Left lung (tissue), 10 donors: ENCODE data around the gene RAPGEF5. TPM values are rescaled to one million over a fixed set of nuclear protein-coding genes. Genes with fewer than 3 reads are reported as not detected.

ENCODE experiments used
- ATAC-seq: fragments of 200-7000 bp; cut with Tn5 transposase; one replicate; pipeline ENCODE4 v1.9.1; 2020; ENCODE audit warnings: moderate library complexity
- DNase-seq, 4 donors: peaks; one replicate each; pipeline ENCODE4 v3.0.0-alpha.2; 2013 to 2020
- H3K27ac ChIP-seq, 2 donors: fragments of 200-600 bp; sonication (generic) in 1 of 2; one replicate each; pipeline versions ENCODE4 v1.5.0 to v1.8.0; 2020 to 2021
- H3K27me3 ChIP-seq, 2 donors: fragments of 200-600 bp; sonication (generic) in 1 of 2; one replicate each; pipeline versions ENCODE4 v1.5.0 to v1.8.0; 2020 to 2021
- H3K36me3 ChIP-seq, 2 donors: fragments of 200-600 bp; sonication (generic) in 1 of 2; one replicate each; pipeline versions ENCODE4 v1.5.0 to v1.8.0; 2020 to 2021
- H3K4me1 ChIP-seq, 2 donors: fragments of 200-600 bp; one replicate each; pipeline ENCODE4 v1.8.0; 2021
- H3K4me3 ChIP-seq, 2 donors: fragments of 200-600 bp; sonication (generic) in 1 of 2; one replicate each; pipeline versions ENCODE4 v1.5.0 to v1.8.0; 2020 to 2021; ENCODE audit warnings: mild to moderate bottlenecking in 1 of 2
- H3K9me3 ChIP-seq, 2 donors: fragments of 200-600 bp; sonication (generic) in 1 of 2; one replicate each; pipeline versions ENCODE4 v1.5.0 to v1.8.0; 2020 to 2021
- intact Hi-C, 2 donors: fragments of 100-400 bp; cut with DNase I; formaldehyde crosslinking; loops; one replicate each; pipeline versions ENCODE4 v1.11.2 to v1.14.2; 2022
- polyA plus RNA-seq, 6 donors: library from polyadenylated mRNA; unstranded; fragments of 120-200 nt; gene quantifications; one replicate each; pipeline ENCODE4 v1.2.1, GENCODE V29; 2013; ENCODE audit not compliant: insufficient read length in 6 of 6
- total RNA-seq, 2 donors: library from RNA; stranded (reverse); fragmentation: NEBNext Ultra II Directional; extraction: Animal tissue kit (Norgen Biotek cat#: 25700); gene quantifications; one replicate each; pipeline ENCODE4 v1.2.1, GENCODE V29; 2021
- TF ChIP-seq, protein P1 (sequence below), 2 donors: fragments of 200-600 bp; sonication (generic) in 1 of 2; IDR thresholded peaks; one replicate each; pipeline versions ENCODE4 v1.5.0 to v1.8.0; 2021; ENCODE audit warnings: antibody characterized with exemption in 2 of 2
- donor health status: DM: no; HTN: yes; CAD: no.
- donor health status: DM: no; HTN: no; CAD: no.

RAPGEF5 gene
- total and polyA plus RNA-seq, 8 donors = 44.2 to 98.7 (median 81.7) TPM

DNA sequence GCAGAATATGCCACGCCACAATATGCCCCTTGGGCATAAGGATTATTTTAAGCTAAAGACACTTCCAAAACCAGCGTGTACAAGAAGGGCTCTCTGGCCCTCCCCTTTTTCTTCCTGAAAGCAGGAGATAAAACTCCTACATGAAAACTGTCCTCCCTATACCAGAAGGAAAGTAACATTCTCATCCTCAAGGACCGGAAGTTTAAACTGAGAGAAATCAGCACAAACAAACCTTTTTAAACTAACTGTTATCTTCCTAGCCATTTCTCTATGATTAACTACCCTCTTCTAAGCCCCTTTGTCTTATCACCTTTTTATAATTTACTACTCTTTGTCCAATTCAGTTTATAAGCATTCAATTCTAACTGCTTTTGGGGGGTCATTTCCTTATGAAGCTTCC lies 16.4 kb upstream of the RAPGEF5 start:
- DNase-seq (no peak), ATAC-seq (no peak)
- H3K27ac ChIP-seq = no peak overlapping the region
- H3K9me3 ChIP-seq = no peaks in the 10 kb centered on the region
- no peaks in the 10 kb centered on the region for H3K36me3 ChIP-seq
- H3K4me1 ChIP-seq = no peaks in the 10 kb centered on the region
- TF ChIP-seq, protein P1, sequence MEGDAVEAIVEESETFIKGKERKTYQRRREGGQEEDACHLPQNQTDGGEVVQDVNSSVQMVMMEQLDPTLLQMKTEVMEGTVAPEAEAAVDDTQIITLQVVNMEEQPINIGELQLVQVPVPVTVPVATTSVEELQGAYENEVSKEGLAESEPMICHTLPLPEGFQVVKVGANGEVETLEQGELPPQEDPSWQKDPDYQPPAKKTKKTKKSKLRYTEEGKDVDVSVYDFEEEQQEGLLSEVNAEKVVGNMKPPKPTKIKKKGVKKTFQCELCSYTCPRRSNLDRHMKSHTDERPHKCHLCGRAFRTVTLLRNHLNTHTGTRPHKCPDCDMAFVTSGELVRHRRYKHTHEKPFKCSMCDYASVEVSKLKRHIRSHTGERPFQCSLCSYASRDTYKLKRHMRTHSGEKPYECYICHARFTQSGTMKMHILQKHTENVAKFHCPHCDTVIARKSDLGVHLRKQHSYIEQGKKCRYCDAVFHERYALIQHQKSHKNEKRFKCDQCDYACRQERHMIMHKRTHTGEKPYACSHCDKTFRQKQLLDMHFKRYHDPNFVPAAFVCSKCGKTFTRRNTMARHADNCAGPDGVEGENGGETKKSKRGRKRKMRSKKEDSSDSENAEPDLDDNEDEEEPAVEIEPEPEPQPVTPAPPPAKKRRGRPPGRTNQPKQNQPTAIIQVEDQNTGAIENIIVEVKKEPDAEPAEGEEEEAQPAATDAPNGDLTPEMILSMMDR (IDR thresholded peaks at IDR 0.05) = no peak
- H3K27me3 ChIP-seq = no peaks in the 10 kb centered on the region
- intact Hi-C loops = no loop called here
- no peak overlapping the region for H3K4me3 ChIP-seq

DNA sequence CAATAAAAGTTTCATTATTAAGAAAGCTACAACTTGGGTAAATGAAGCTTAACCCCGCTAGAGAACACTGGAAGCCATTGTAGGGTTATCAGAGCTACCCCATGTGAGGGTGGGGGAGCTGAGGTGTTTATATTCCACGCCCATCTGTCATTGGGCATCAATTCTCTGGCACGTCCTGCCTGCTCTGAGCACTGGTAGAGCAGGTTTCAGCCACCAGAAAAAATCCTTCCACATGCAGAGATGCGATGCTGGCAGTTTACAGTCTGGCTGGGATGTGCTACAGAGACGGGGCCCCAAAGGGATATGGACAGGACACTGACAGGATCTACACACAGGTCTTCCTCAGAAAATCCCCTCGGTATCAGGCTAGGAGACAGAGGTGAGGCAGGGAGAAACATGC lies 15.9 kb upstream of the RAPGEF5 start:
- ATAC-seq = no peak
- no peak overlapping the region for H3K27ac ChIP-seq

DNA sequence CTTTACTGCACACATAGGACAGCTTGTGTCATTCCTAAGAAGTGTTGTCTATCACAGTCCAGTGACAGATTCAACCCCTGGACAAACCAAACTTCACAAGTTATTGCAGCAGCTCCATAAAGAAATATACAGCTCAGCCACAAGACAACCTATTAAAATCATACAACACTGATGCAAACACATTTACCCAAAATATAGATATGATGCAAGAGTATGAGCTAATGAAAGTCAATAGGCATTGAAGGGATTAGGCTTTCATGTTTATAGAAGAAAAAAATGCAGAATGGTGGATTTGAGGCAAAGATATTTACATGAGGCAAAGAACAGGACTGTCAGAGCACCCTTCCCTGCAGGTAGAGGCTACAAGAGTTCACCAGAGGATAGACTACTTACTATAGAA lies 14.9 kb upstream of the RAPGEF5 start:
- H3K4me1 ChIP-seq = no peaks in the 10 kb centered on the region
- no peaks in the 10 kb centered on the region for H3K36me3 ChIP-seq
- H3K4me3 ChIP-seq = no peak overlapping the region
- TF ChIP-seq, protein P1 (IDR thresholded peaks at IDR 0.05) = no peak
- DNase-seq (no peak), ATAC-seq (no peak)
- H3K9me3 ChIP-seq = no peaks in the 10 kb centered on the region
- H3K27ac ChIP-seq = no peak overlapping the region
- intact Hi-C loops = no loop called here
- no peaks in the 10 kb centered on the region for H3K27me3 ChIP-seq

More for the DNA sequence above, 15.9 kb upstream of the RAPGEF5 start:
- intact Hi-C loops = no loop called here
- no peaks in the 10 kb centered on the region for H3K36me3 ChIP-seq
- TF ChIP-seq, protein P1 (IDR thresholded peaks at IDR 0.05) = no peak
- H3K9me3 ChIP-seq = no peaks in the 10 kb centered on the region
- no peaks in the 10 kb centered on the region for H3K4me1 ChIP-seq
- DNase-seq = no peak
- no peaks in the 10 kb centered on the region for H3K27me3 ChIP-seq
- H3K4me3 ChIP-seq = no peak overlapping the region

DNA sequence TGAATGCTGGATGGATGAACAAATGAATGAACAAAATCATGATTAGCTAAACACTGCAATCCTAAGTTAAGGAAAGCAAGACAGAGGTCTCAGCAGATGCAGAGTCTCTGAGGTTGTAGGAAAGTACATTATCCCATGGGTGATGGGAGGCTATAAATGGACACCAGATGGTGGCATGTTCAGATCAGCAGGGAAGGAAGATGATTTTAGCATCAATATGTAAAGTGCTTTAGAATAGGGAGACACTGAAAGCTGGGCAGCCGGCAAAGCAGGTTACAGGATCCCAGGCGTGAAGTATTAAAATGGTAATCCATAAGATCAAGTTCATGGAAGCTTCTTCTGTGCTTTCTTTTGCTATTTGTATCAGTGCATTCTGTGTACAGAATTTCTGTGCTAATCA lies 7.9 kb upstream of the RAPGEF5 start:
- Histone ChIP-seq H3K27ac (no peak overlapping the region), H3K4me1 (no peaks in the 10 kb centered on the region), H3K4me3 (no peak overlapping the region), H3K9me3 (no peaks in the 10 kb centered on the region), H3K27me3 (no peaks in the 10 kb centered on the region), H3K36me3 (no peaks in the 10 kb centered on the region)
- intact Hi-C loops = no loop called here
- TF ChIP-seq, protein P1 (IDR thresholded peaks at IDR 0.05) = no peak
- DNase-seq (no peak), ATAC-seq (no peak)

DNA sequence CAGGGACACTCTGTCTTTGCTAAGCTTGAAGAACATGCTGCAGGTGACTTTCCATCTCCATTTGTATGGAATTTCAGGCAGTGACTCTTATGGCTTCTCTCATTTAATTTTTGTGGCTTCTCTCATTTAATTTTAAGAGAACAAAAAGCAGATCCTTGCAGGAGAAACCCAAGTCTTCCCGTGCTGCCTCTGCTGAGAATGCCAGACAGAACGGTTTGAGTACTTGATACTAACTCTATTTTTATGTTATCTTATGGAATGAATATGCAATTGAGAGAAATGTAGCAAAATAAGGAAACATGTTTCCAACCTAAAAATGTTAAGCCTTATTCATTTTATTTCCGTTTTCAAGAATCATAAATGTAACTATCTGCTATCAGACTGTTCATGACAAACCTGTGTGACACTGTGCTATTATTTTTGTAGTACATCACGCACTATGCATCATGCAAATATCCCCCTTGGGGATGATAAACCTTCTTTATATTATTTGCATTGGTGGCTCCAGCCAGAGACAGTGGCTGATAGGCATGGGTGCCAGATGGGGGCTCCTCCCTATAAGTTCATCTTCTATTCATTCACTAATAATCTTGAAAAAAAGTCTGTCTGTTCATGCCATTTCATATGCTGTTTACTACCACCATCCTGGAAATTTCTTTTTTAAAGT lies 6.9 kb upstream of the RAPGEF5 start:
- no peak overlapping the region for H3K27ac ChIP-seq
- H3K27me3 ChIP-seq = no peaks in the 10 kb centered on the region
- H3K4me3 ChIP-seq = no peak overlapping the region
- no peak for ATAC-seq
- no peaks in the 10 kb centered on the region for H3K9me3 ChIP-seq
- no peaks in the 10 kb centered on the region for H3K4me1 ChIP-seq
- DNase-seq = no peak
- intact Hi-C loops = no loop called here
- no peaks in the 10 kb centered on the region for H3K36me3 ChIP-seq
- TF ChIP-seq, protein P1 (IDR thresholded peaks at IDR 0.05) = no peak
